IMR-90 (cell line): ENCODE results near the gene CARD10. TPM values are rescaled to one million over a fixed set of nuclear protein-coding genes. Genes with fewer than 3 reads are reported as not detected.

Experiments
- ATAC-seq: fragments of 200-7000 bp; cut with Tn5 transposase; 2 replicates; pipeline ENCODE4 v1.9.1; 2020; ENCODE audit warnings: low read depth, mild to moderate bottlenecking, moderate library complexity
- BruUV-seq: library from RNA; stranded (reverse); fragments of 400-500 nt; replicated peaks from 2 replicates; lab custom pipeline; 2021; lab: Mats Ljungman, UMichigan
- CTCF ChIA-PET: fragments of 300-600 bp; formaldehyde crosslinking; extraction: SDS; loops from one replicate; lab custom pipeline; 2021; ENCODE audit warnings: antibody characterized with exemption; lab: Yijun Ruan, JAX
- POLR2A ChIA-PET: fragments of 300-600 bp; sonication (Branson Sonifier 250); formaldehyde crosslinking; loops from one replicate; lab custom pipeline; 2022; ENCODE audit warnings: antibody characterized with exemption; ENCODE audit not compliant: unreplicated experiment; lab: Charles Lee
- DNase-seq: peaks from one replicate; pipeline ENCODE4 v3.0.0; 2013
- H2AFZ ChIP-seq: replicated peaks from 2 replicates; pipeline ENCODE3; 2013; ENCODE audit warnings: low read length, mild to moderate bottlenecking; ENCODE audit not compliant: poor library complexity
- H2AK5ac ChIP-seq: 2 replicates; pipeline ENCODE4 v1.6.1; 2013; ENCODE audit warnings: low read depth, low read length, inconsistent platforms
- H2AK9ac ChIP-seq: replicated peaks from 2 replicates; pipeline ENCODE3; 2013; ENCODE audit warnings: mild to moderate bottlenecking, low read depth, low read length, moderate library complexity; ENCODE audit not compliant: poor library complexity
- H2BK120ac ChIP-seq: 2 replicates; pipeline ENCODE4 v1.6.1; 2013; ENCODE audit warnings: low read depth, low read length, inconsistent platforms
- H2BK15ac ChIP-seq: 3 replicates; pipeline ENCODE4 v1.6.1; 2013; ENCODE audit warnings: low read depth, low read length, inconsistent platforms
- H2BK20ac ChIP-seq: 2 replicates; pipeline ENCODE4 v1.6.1; 2013; ENCODE audit warnings: low read depth, mild to moderate bottlenecking, inconsistent platforms, low read length, moderate library complexity
- H2BK5ac ChIP-seq: 2 replicates; pipeline ENCODE4 v1.6.1; 2013; ENCODE audit warnings: mild to moderate bottlenecking, low read depth, low read length, inconsistent platforms; ENCODE audit not compliant: poor library complexity, severe bottlenecking
- H3K14ac ChIP-seq: replicated peaks from 2 replicates; pipeline ENCODE4 v1.6.1; 2013; ENCODE audit warnings: low read depth, low read length, inconsistent platforms
- H3K18ac ChIP-seq: 2 replicates; pipeline ENCODE4 v1.6.1; 2013; ENCODE audit warnings: low read depth, low read length, control low read depth
- H3K23ac ChIP-seq: 2 replicates; pipeline ENCODE4 v1.6.1; 2013; ENCODE audit warnings: low read depth, low read length, inconsistent platforms
- H3K27ac ChIP-seq: 2 replicates; pipeline ENCODE4 v1.5.1; 2013; ENCODE audit warnings: mild to moderate bottlenecking, control low read depth, low read length; ENCODE audit not compliant: insufficient read depth
- H3K27me3 ChIP-seq: 2 replicates; pipeline ENCODE4 v1.6.1; 2013; ENCODE audit warnings: low read length; ENCODE audit not compliant: control insufficient read depth, insufficient read depth
- H3K36me3 ChIP-seq: 2 replicates; pipeline ENCODE4 v1.6.1; 2013; ENCODE audit warnings: low read length, mixed read lengths; ENCODE audit not compliant: control insufficient read depth, insufficient read depth
- H3K4ac ChIP-seq: 2 replicates; pipeline ENCODE4 v1.6.1; 2013; ENCODE audit warnings: low read depth, low read length, inconsistent platforms
- H3K4me1 ChIP-seq: 2 replicates; pipeline ENCODE4 v1.6.1; 2013; ENCODE audit warnings: low read length, mixed read lengths; ENCODE audit not compliant: control insufficient read depth, insufficient read depth
- H3K4me2 ChIP-seq: 2 replicates; pipeline ENCODE4 v1.6.1; 2013; ENCODE audit warnings: low read depth, mild to moderate bottlenecking, control low read depth, low read length, moderate library complexity
- H3K4me3 ChIP-seq: 2 replicates; pipeline ENCODE4 v1.5.1; 2013; ENCODE audit warnings: low read depth, mild to moderate bottlenecking, control low read depth, low read length, moderate library complexity; ENCODE audit not compliant: insufficient read depth
- H3K56ac ChIP-seq: 2 replicates; pipeline ENCODE4 v1.6.1; 2013; ENCODE audit warnings: low read length, inconsistent platforms; ENCODE audit not compliant: insufficient read depth; ENCODE audit errors: extremely low read depth
- H3K79me1 ChIP-seq, 2 experiments: 2 replicates each; pipeline ENCODE4 v1.6.1; 2013; ENCODE audit warnings: low read length in 2 of 2, inconsistent platforms in 1 of 2, low read depth in 1 of 2
- H3K9ac ChIP-seq: 2 replicates; pipeline ENCODE4 v1.6.1; 2013; ENCODE audit warnings: low read depth, low read length, control low read depth
- H3K9me1 ChIP-seq: 2 replicates; pipeline ENCODE4 v1.6.1; 2013; ENCODE audit warnings: low read length, inconsistent platforms; ENCODE audit not compliant: insufficient read depth
- H3K9me3 ChIP-seq: 2 replicates; pipeline ENCODE4 v1.6.1; 2013; ENCODE audit warnings: low read length; ENCODE audit not compliant: control insufficient read depth, insufficient read depth
- H4K20me1 ChIP-seq: 2 replicates; pipeline ENCODE4 v1.6.1; 2013; ENCODE audit warnings: low read length, inconsistent platforms; ENCODE audit not compliant: insufficient read depth
- H4K5ac ChIP-seq: 2 replicates; pipeline ENCODE4 v1.6.1; 2013; ENCODE audit warnings: mild to moderate bottlenecking, low read depth, low read length, control low read depth
- H4K8ac ChIP-seq, 2 experiments: 2 replicates each; pipeline ENCODE4 v1.6.1; 2013; ENCODE audit warnings: low read depth in 2 of 2, low read length in 2 of 2, control low read depth in 1 of 2, inconsistent platforms in 1 of 2
- H4K91ac ChIP-seq: 2 replicates; pipeline ENCODE4 v1.6.1; 2013; ENCODE audit warnings: low read depth, low read length, inconsistent platforms; ENCODE audit not compliant: insufficient read depth
- BHLHE40 ChIP-seq: fragments of 150-350 bp; IDR thresholded peaks from 2 replicates; pipeline ENCODE4 v1.6.1; 2016; ENCODE audit warnings: mild to moderate bottlenecking, low read depth, low read length
- CEBPB ChIP-seq: IDR thresholded peaks from 2 replicates; pipeline ENCODE4 v1.6.1; 2012; ENCODE audit warnings: low read depth, low read length, improper control_type of control experiment
- CHD1 ChIP-seq: IDR thresholded peaks from 2 replicates; pipeline ENCODE4 v1.6.1; 2012; ENCODE audit warnings: low read depth, low read length, improper control_type of control experiment
- FOS ChIP-seq: fragments of 150-350 bp; IDR thresholded peaks from 2 replicates; pipeline ENCODE4 v1.6.1; 2016; ENCODE audit warnings: low read depth, low read length
- MAFK ChIP-seq: IDR thresholded peaks from 2 replicates; pipeline ENCODE4 v1.6.1; 2012; ENCODE audit warnings: low read depth, low read length, improper control_type of control experiment
- MAZ ChIP-seq: IDR thresholded peaks from 2 replicates; pipeline ENCODE4 v1.6.1; 2012; ENCODE audit warnings: low read depth, mild to moderate bottlenecking, low read length, improper control_type of control experiment, moderate library complexity, borderline replicate concordance
- MXI1 ChIP-seq: IDR thresholded peaks from 2 replicates; pipeline ENCODE4 v1.6.1; 2012; ENCODE audit warnings: low read depth, mild to moderate bottlenecking, low read length, moderate library complexity, borderline replicate concordance
- NFE2L2 ChIP-seq: fragments of 150-350 bp; IDR thresholded peaks from 2 replicates; pipeline ENCODE4 v1.6.1; 2016; ENCODE audit warnings: low read depth, mild to moderate bottlenecking, low read length
- POLR2A ChIP-seq: IDR thresholded peaks from 2 replicates; pipeline ENCODE4 v1.6.1; 2012; ENCODE audit warnings: mild to moderate bottlenecking, low read depth, low read length
- RAD21 ChIP-seq: IDR thresholded peaks from 2 replicates; pipeline ENCODE4 v1.6.1; 2012; ENCODE audit warnings: low read length, improper control_type of control experiment
- RCOR1 ChIP-seq: IDR thresholded peaks from 2 replicates; pipeline ENCODE4 v1.6.1; 2012; ENCODE audit warnings: mild to moderate bottlenecking, low read length, improper control_type of control experiment; ENCODE audit not compliant: insufficient replicate concordance
- RFX5 ChIP-seq: IDR thresholded peaks from 2 replicates; pipeline ENCODE4 v1.8.0; 2012; ENCODE audit warnings: low read depth, mild to moderate bottlenecking, low read length, moderate library complexity
- SMC3 ChIP-seq: fragments of 150-350 bp; IDR thresholded peaks from 2 replicates; pipeline ENCODE4 v1.6.1; 2016; ENCODE audit warnings: low read depth, mild to moderate bottlenecking, antibody characterized with exemption, low read length, moderate library complexity
- WGBS, 2 experiments: methylation state at CpG; one replicate each; pipeline versions ENCODE4 v1.1.5 to v1.1.7; 2013; ENCODE audit warnings: missing lambda C conversion rate in 2 of 2; ENCODE audit not compliant: insufficient read length in 1 of 2; ENCODE audit errors: extremely low coverage in 2 of 2; 5-methylcytosine and 5-hydroxymethylcytosine counted together
- dilution Hi-C: fragments of 300-500 bp; cut with HindIII; formaldehyde crosslinking; loops from one replicate; pipeline ENCODE4 v1.14.3; 2018; ENCODE audit warnings: low sequenced_read_pairs; ENCODE audit not compliant: unreplicated experiment
- in situ Hi-C: fragments of 300-500 bp; cut with MboI; formaldehyde crosslinking; loops from 3 replicates; pipeline ENCODE4 v1.14.3; 2019; ENCODE audit warnings: low sequenced_read_pairs, inconsistent platforms, mixed read lengths
- intact Hi-C: fragments of 100-400 bp; cut with micrococcal nuclease; formaldehyde crosslinking; loops from 2 replicates; pipeline ENCODE4 v1.10.0; 2022
- polyA plus RNA-seq, 3 experiments: library from polyadenylated mRNA; depleted of rRNA; stranded (reverse); fragments of >200 nt; gene quantifications; 2 replicates each; pipeline ENCODE4 v1.2.3, GENCODE V29; 2012; ENCODE audit warnings: low replicate concordance in 1 of 3
- total RNA-seq: library from RNA; depleted of rRNA; stranded (reverse); fragments of >200 nt; gene quantifications from 2 replicates; pipeline ENCODE4 v1.2.3, GENCODE V29; 2012
- TF ChIP-seq, protein P1 (sequence below): fragments of 150-350 bp; IDR thresholded peaks from 2 replicates; pipeline ENCODE4 v1.6.1; 2016; ENCODE audit warnings: low read depth, mild to moderate bottlenecking, low read length, moderate library complexity, borderline replicate concordance
- TF ChIP-seq, protein P2 (sequence below): conservative IDR thresholded peaks from 2 replicates; pipeline ENCODE4 v1.5.1; 2012; ENCODE audit warnings: mild to moderate bottlenecking, low read depth, low read length, improper control_type of control experiment
- TF ChIP-seq, protein P3 (sequence below): fragments of 150-350 bp; IDR thresholded peaks from 2 replicates; pipeline ENCODE4 v1.6.1; 2017; ENCODE audit warnings: mild to moderate bottlenecking, antibody characterized with exemption, low read length, low read depth

CARD10 gene
- total and polyA plus RNA-seq, 2 of the 4 experiments (the other 2 are of a cell fraction), result 6.1 to 18.4 TPM

DNA sequence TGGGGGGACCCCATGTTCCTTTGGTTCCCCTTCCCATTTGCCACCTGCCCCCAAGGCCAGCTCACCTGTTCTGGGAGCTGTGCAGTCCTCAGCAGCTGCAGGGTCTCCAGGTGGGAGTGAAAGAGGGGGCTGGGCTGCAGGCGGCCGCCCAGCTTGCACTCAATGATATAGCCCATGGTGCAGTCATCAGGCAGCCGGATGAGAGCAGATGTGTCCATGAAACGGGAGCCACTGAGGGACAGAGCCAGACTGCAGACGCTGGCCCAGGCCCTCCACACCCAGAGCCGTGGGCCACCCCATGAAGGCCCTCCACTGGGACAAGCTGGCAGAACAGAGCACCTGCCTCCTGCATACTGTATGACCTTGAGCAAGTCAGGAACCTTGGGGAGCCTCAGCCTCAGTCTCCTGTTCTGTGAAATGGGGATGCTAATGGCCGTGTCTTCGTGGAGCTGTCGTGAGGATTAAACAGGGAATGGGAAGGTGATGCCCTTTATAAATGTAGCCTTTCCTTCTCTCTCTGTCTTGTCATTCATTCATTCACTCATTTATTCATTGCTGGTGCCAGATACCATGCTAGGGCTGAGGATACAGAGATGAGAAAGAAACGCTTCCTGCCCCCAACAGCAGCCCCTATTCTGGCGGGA lies 44.6 kb downstream of the CARD10 start:
- H3K4me2 ChIP-seq, result no peak overlapping the region
- intact Hi-C loops, result no loop called here
- 78% methylated on average over 5 of the region's 11 CpGs; no CpG with 5 or more reads in 1 of the 2 experiments for WGBS, 2 experiments

More for the DNA sequence above, 44.6 kb downstream of the CARD10 start:
- CTCF ChIA-PET, result no interaction called here
- Histone ChIP-seq H2BK15ac (no peak overlapping the region), H4K8ac (no peak overlapping the region), H3K9me1 (no peaks in the 10 kb centered on the region), H3K4me1 (no peaks in the 10 kb centered on the region), H2AK9ac (no peak overlapping the region), H3K27me3 (peaks cover 64% of the 10 kb centered on the region), H4K20me1 (no peaks in the 10 kb centered on the region; the same call in 1 of the 2 replicates), H3K9me3 (no peaks in the 10 kb centered on the region), H2AK5ac (no peak overlapping the region), H3K4me3 (no peak overlapping the region), H3K36me3 (no peaks in the 10 kb centered on the region), H3K27ac (no peak overlapping the region), H3K79me1 (no peaks in the 10 kb centered on the region), H3K23ac (no peak overlapping the region), H3K4ac (no peak overlapping the region), H2BK5ac (no peak overlapping the region), H2BK20ac (no peak overlapping the region), H2BK120ac (no peak overlapping the region), H2AFZ (no peak overlapping the region), H3K56ac (no peak overlapping the region), H3K14ac (no peak overlapping the region), H3K9ac (no peak overlapping the region), H4K91ac (no peak overlapping the region), H3K18ac (no peak overlapping the region), H4K5ac (no peak overlapping the region)
- no peak for DNase-seq
- no peak for ATAC-seq
- no peak for TF ChIP-seq SMC3
- TF ChIP-seq MAFK, result no peak
- no peak for TF ChIP-seq NFE2L2
- TF ChIP-seq RFX5, result no peak
- TF ChIP-seq, protein P1, sequence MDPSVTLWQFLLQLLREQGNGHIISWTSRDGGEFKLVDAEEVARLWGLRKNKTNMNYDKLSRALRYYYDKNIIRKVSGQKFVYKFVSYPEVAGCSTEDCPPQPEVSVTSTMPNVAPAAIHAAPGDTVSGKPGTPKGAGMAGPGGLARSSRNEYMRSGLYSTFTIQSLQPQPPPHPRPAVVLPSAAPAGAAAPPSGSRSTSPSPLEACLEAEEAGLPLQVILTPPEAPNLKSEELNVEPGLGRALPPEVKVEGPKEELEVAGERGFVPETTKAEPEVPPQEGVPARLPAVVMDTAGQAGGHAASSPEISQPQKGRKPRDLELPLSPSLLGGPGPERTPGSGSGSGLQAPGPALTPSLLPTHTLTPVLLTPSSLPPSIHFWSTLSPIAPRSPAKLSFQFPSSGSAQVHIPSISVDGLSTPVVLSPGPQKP, result no peak
- TF ChIP-seq POLR2A, result no peak
- no peak for TF ChIP-seq CEBPB
- TF ChIP-seq FOS, result no peak
- TF ChIP-seq, protein P2, sequence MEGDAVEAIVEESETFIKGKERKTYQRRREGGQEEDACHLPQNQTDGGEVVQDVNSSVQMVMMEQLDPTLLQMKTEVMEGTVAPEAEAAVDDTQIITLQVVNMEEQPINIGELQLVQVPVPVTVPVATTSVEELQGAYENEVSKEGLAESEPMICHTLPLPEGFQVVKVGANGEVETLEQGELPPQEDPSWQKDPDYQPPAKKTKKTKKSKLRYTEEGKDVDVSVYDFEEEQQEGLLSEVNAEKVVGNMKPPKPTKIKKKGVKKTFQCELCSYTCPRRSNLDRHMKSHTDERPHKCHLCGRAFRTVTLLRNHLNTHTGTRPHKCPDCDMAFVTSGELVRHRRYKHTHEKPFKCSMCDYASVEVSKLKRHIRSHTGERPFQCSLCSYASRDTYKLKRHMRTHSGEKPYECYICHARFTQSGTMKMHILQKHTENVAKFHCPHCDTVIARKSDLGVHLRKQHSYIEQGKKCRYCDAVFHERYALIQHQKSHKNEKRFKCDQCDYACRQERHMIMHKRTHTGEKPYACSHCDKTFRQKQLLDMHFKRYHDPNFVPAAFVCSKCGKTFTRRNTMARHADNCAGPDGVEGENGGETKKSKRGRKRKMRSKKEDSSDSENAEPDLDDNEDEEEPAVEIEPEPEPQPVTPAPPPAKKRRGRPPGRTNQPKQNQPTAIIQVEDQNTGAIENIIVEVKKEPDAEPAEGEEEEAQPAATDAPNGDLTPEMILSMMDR, result no peak
- TF ChIP-seq, protein P3, sequence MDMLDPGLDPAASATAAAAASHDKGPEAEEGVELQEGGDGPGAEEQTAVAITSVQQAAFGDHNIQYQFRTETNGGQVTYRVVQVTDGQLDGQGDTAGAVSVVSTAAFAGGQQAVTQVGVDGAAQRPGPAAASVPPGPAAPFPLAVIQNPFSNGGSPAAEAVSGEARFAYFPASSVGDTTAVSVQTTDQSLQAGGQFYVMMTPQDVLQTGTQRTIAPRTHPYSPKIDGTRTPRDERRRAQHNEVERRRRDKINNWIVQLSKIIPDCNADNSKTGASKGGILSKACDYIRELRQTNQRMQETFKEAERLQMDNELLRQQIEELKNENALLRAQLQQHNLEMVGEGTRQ, result no peak
- no peak for TF ChIP-seq MAZ
- TF ChIP-seq RAD21, result no peak
- TF ChIP-seq MXI1, result no peak
- no peak for TF ChIP-seq RCOR1
- TF ChIP-seq CHD1, result no peak
- no peak for TF ChIP-seq BHLHE40
- dilution Hi-C loops, result no loop called here
- POLR2A ChIA-PET, result no interaction called here
- in situ Hi-C loops, result no loop called here
- BruUV-seq, result no TSS peak
